MM.1S (cell line): Measurements from ENCODE around the gene OVOL3.

Experiments used
- EZH2phosphoT487 ChIP-seq: fragments of 300-600 bp; sonication (generic); IDR thresholded peaks from 2 replicates; pipeline ENCODE4 v1.6.1; 2018; ENCODE audit warnings: antibody characterized with exemption, low read length
- TF ChIP-seq, protein P1 (sequence below): fragments of 300-600 bp; sonication (generic); IDR thresholded peaks from 2 replicates; pipeline ENCODE4 v1.5.1; 2016; ENCODE audit warnings: antibody characterized with exemption, low read length, mixed read lengths

DNA sequence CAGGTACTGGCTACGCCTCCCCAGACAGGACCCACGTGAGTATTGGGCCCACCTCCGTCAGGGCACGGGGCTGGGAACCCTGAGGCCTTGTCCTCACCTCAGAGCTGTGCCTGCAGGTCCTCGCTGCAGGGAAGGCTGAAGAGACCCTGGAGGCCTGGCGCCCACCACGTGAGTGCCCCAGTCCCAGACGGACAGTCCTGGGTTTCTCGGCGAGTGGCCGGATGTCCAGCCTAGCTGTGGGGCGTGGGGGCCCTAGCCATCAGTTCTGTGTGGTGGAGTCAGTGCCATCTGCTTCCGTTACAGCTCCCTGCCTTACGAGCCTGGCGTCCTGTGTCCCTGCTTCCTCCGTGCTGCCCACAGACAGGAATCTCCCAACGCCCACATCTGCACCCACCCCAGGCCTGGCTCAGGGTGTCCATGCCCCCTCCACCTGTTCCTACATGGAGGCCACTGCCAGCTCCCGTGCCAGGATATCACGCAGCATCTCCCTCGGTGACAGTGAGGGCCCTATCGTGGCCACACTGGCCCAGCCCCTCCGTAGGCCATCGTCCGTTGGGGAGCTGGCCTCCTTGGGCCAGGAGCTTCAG lies 7.8 kb upstream of the OVOL3 start:
- TF ChIP-seq, protein P1, sequence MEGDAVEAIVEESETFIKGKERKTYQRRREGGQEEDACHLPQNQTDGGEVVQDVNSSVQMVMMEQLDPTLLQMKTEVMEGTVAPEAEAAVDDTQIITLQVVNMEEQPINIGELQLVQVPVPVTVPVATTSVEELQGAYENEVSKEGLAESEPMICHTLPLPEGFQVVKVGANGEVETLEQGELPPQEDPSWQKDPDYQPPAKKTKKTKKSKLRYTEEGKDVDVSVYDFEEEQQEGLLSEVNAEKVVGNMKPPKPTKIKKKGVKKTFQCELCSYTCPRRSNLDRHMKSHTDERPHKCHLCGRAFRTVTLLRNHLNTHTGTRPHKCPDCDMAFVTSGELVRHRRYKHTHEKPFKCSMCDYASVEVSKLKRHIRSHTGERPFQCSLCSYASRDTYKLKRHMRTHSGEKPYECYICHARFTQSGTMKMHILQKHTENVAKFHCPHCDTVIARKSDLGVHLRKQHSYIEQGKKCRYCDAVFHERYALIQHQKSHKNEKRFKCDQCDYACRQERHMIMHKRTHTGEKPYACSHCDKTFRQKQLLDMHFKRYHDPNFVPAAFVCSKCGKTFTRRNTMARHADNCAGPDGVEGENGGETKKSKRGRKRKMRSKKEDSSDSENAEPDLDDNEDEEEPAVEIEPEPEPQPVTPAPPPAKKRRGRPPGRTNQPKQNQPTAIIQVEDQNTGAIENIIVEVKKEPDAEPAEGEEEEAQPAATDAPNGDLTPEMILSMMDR = no peak
- TF ChIP-seq EZH2phosphoT487 = no peak
